NCI-H524 treated with DMSO at 0.1 percent for 48 hours (cell line): ENCODE measurements around the gene ASL.
"Not testable (repeated sequence)": the region's sequence is repeated elsewhere in the genome, so short reads cannot be mapped to it uniquely, and the experiment has no call there.

Experiments used
- DNase-seq: peaks from one replicate; lab custom pipeline; 2025; lab: John Stamatoyannopoulos, UW

ASL gene

DNA sequence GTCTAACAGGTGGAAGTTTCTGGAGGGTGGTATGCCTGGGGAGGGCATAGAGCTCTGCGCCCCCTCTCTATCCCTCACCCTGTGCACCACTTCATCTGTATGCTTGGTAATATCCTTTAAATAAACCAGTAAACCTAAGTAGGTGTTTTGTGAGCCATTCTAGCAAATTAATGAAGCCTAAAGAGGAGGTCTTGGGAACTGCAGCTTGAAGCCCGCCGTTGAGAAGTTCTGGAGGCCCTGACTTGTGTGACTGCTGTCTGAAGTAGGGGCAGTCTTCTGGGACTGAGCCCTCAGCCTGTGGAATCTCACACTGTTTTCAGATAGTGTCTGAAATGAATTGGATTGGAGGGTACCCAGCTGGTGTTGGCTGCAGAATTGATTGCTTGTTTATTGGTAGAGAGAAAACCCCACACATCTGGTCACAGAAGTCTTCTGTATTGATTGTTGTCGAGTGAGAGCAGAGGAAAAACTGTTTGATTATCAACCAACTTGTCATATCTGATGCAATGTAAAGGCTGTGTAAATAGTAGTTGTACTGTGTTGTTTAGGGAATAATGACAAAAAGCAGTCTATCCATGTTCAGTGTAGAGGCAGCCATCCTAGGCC, 43.7 kb downstream of the ASL start:
- no peak for DNase-seq

DNA sequence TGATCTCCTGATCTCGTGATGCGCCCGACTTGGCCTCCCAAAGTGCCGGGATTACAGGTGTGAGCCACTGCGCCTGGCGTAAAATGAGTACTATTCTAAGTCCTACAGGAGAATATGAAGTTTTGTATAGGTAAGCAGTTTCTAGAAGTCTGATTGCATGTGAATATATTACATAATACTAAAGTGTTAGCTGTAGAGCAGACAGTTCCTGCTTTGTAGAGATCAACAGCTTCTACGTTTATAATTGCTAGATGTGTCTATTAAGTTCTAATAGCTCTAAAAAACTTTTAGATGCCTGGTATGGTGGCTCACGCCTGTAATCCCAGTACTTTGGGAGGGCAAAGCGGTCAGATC, 47.5 kb downstream of the ASL start:
- no peak for DNase-seq

DNA sequence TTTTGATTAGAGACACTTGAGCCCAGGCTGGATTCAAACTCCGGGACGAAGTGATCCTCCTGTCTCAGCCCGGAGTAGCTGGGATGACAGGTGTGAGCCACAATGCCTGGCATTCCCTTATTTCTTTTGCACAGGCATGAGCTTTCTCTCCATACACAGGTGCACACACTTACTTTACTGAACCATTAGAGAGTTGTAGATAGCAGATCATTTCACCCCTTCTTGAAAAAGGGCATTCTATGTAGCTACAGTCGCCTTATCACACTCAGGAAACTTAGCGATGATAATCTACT, 48.9 kb downstream of the ASL start:
- DNase-seq: not testable (repeated sequence)

DNA sequence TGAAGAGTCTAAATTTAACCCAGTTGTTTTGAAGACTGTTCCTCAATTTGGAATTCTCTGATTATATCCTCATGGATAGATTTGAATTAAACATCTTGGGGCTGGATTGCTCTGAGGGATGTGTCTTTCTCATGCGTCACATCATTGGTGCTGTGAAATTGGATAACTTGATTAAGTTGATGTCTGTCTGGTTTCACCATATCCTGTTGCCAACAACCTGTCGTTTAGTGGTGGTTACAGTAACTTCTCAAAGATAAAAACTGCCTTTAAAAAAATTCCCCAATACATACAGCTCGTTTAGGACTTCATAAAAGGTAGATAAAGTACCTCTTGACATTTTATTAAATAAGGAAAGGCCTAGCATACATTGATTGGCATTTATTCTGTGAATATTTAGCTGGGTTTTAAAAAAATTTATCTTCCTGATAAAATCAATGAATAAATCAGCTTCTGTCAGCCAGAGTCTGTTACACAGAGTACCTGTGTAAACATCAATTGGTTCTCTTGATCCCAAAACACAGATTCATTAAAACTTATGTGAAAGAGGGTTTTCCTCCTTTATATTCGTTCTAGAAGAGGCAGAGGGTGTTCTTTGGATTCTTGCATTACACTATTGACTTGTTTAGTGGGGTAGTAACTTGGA, 49.6 kb downstream of the ASL start:
- no peak for DNase-seq

DNA sequence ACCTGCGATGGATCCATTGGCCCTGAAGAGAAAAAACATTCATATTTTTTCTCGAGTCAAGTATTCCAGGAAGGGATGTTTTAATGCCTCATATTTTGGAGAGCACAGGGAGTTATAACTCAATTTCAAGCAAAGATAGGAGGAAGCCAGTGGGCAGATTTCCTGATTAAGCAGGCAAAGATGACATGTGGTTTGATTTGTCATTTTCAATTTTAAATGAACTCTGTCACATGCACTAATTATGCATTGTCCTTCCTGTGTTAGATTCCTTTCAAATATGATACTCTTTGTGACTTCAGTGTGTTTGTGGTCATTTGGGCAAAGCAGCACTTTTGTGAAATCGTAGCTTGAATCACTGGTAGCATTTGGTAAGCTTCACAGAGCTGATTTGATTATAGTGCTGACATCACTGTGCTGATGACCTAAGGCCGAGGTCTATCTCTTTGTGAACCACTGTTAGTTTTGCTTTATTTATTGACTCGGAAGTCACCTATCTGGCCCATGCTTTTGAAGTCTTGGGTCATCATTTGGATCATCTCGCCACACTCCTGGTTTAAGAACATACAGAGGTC, 50.2 kb downstream of the ASL start:
- not testable (repeated sequence) for DNase-seq

DNA sequence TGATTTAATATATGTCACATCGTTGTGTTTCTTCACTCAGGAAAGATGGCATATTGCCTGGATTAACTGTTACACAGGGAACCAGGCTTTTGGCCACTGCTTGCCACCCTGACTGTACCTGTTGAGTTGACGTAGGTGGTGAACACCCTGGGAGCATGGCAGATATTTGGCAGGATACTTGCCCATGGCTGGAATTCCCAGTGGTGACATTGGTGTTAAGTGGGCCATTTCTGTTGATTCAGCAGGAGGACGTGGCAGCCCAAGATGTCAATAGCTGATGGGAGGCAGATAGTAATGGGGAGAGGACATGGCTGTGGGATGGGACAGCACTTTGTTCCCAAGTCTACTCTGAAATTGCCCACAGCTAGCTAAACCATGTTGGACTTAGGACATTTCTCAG, 51.6 kb downstream of the ASL start:
- not testable (repeated sequence) for DNase-seq

DNA sequence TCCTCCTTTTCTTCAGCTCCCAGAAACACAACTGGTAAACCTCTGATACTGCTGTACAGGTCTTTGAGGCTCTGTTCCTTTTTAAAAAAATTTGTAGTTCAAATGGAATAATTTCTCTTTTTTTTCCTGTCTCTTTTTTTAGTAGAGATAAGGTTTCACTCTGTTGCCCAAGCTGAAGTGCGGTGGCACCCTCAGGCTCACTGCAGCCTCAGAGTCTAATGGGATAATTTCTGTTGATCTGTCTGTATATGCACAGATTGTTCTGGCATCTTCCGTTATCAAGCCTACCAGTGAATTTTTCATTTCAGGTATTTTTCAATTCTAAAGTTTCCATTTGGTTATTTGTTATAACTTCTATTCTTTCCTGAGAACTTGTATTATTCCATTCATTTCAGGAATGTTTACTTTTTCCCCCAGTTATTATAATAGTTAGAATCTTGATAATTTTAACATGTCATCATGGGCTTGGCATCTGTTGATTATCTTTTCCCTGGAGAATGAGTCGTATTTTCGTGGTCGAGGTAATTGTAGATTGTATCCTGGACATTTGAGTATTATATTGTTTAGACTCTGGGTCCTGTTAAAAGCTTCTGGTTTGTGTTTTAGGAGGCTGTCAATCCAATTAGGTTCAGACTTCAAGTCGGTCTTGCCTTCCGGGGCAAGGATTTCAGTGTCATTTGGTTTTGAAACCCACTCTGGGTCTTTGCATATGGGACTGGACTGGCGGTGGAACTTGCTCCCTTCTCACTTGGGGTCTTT, 63.6 kb downstream of the ASL start:
- no peak for DNase-seq

DNA sequence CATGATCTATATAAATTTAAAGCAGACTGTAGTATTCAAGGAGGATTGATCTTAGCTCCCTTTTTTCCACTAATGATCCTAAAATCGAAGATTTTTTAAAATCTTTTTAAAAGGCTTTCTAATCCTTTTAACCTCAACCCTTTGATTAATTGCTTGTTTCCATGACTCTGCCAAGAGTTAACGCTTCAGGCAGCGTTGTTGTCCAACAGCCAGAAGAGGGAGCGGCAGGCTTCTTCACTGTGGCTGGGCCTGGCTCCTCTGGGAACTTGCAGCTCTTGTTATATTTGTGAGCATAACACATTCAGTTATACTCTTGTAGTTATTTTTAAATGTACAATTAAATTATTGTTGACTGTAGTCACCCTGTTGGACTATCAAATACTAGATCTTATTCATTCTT, 65.3 kb downstream of the ASL start:
- DNase-seq: no peak

DNA sequence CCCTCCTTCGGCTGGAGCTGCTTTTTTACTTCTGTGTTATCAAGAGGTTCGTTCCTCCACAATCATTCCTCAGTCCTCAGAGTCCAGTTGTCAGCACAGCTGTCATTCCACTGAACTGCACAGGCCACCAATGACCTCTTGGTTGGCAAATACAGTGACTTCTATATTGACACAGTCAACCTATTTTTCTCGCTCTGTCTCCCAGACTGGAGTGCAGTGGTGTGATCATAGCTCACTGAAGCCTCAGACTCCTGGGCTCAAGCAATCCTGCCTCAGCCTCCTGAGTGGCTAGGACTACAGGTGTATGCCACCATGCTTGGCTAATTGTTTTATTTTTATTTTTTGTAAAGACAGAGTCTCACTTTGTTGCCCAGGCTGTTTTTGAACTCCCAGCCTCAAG, 66.7 kb downstream of the ASL start:
- DNase-seq: no peak

DNA sequence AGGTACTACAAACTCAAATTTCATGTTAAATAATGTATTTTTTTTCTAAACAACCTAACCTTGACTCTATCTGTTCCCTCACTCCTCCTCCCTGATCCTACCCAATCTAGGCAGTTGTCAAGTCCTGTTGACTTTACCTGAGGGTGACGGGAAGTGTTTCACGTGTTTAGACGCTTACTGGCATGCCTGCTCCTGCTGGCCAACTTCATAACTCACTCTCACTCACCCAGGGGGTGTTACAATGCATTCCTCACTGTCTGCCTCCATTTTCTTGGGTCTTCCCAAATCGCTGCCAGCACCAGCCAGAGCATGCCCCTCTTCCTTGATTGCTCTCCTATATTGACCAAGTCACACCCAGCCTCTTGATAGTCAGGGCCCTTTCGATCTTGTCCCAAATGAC, 67.4 kb downstream of the ASL start:
- DNase-seq: no peak
